PC-9 (cell line): ENCODE results near the gene PRPSAP2.

ENCODE experiments used
- EZH2 ChIP-seq: fragments of 200-600 bp; sonication (generic); IDR thresholded peaks from 2 replicates; pipeline ENCODE4 v1.8.0; 2017; ENCODE audit warnings: antibody characterized with exemption, low read depth
- TF ChIP-seq, protein P1 (sequence below): fragments of 200-600 bp; sonication (generic); conservative IDR thresholded peaks from 2 replicates; pipeline ENCODE4 v1.6.1; 2017; ENCODE audit warnings: mixed run types, antibody characterized with exemption, mild to moderate bottlenecking, moderate library complexity

DNA sequence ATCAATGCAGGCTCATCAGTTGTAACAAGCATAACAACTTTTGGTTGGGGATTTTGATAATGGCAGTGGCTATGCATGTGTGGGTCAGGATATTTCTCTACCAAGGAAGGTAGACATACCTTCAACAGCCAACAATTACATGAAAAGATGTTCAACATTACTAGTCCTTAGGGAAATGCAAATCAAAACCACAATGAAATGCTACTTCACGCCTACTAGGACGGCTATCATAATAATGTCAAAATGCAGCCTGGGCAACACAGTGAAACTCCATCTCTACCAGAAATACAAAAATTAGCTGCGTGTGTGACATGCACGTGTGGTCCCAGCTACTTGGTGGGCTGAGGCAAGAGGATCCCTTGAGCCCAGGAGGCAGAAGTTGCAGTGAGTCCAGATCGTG lies 86.7 kb downstream of the PRPSAP2 start:
- TF ChIP-seq, protein P1, sequence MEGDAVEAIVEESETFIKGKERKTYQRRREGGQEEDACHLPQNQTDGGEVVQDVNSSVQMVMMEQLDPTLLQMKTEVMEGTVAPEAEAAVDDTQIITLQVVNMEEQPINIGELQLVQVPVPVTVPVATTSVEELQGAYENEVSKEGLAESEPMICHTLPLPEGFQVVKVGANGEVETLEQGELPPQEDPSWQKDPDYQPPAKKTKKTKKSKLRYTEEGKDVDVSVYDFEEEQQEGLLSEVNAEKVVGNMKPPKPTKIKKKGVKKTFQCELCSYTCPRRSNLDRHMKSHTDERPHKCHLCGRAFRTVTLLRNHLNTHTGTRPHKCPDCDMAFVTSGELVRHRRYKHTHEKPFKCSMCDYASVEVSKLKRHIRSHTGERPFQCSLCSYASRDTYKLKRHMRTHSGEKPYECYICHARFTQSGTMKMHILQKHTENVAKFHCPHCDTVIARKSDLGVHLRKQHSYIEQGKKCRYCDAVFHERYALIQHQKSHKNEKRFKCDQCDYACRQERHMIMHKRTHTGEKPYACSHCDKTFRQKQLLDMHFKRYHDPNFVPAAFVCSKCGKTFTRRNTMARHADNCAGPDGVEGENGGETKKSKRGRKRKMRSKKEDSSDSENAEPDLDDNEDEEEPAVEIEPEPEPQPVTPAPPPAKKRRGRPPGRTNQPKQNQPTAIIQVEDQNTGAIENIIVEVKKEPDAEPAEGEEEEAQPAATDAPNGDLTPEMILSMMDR = no peak
- TF ChIP-seq EZH2 = no peak
